Measurements from ENCODE around the gene NFKBIE.

DNA sequence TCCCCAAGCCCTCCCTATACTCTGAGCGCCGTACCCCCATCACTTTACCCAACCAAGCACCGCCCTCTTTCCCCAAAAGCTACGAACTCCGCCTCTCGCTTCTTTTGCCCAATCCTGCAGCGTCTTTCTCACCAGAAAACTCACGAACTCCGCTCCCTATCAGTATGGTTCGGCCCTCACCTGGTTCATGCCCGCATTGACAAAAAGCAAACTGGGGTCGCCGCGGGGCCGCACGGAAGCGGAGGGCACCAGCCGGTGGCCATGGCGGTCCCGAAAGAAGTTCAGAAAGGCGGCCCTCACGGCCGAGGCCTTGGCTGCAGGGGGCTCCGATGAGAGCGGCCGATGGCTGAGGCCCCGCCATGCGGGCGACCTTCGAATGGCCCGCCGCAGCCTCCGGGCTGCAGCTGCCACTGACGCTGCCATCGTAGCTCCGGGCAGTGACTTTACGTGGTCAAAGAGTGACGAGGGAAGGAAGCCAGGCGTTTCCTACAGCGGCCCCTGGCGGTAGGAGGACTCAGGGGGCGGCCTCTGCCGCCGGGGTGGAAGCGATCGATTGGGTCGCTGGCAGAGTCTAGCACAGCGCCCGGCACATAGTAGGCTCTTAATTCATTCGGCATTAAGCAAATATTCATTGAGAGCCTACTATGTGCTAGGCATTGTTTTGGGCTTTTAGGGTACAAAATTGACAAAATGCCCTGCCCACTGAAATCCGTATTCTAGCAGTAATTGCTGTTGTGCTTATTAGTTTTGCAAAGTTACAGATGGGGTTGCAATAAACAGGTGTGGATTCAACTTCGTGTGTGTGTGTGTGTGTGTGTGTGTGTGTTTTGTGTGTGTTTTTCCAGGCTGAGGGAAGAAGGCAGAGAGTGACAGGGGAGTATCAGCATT is 47.8 kb upstream of the NFKBIE start, which contains the start of gene AARS2:
- TF ChIP-seq, protein P1, sequence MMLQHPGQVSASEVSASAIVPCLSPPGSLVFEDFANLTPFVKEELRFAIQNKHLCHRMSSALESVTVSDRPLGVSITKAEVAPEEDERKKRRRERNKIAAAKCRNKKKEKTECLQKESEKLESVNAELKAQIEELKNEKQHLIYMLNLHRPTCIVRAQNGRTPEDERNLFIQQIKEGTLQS (IDR thresholded peaks at IDR 0.05), result no peak
- TF ChIP-seq, protein P1 (CRISPR knock-in tag; conservative IDR thresholded peaks at IDR 0.05), result 0 out of 2 replicates have a peak, but pooled peaks have one; percentile 65
- peak; percentile 72 for TF ChIP-seq NR2C2 (CRISPR knock-in tag; IDR thresholded peaks at IDR 0.05)
- TF ChIP-seq NR2C2 (tag; IDR thresholded peaks at IDR 0.05), result peak; percentile 79
- peak; percentile 98 for TF ChIP-seq TAF1 (IDR thresholded peaks at IDR 0.05; ENCODE audit: control insufficient read depth, extremely low read depth, insufficient read depth, low read length, severe bottlenecking)
- TF ChIP-seq CEBPB (tag; IDR thresholded peaks at IDR 0.05), result no peak
